Measurements from ENCODE around the gene BTBD9. TPM values are rescaled to one million over a fixed set of nuclear protein-coding genes. Genes with fewer than 3 reads are reported as not detected.

The BTBD9 gene
- total and polyA plus RNA-seq, 3 donors from 2014 or later, result 11.4 to 32.8 (median 29.5) TPM

DNA sequence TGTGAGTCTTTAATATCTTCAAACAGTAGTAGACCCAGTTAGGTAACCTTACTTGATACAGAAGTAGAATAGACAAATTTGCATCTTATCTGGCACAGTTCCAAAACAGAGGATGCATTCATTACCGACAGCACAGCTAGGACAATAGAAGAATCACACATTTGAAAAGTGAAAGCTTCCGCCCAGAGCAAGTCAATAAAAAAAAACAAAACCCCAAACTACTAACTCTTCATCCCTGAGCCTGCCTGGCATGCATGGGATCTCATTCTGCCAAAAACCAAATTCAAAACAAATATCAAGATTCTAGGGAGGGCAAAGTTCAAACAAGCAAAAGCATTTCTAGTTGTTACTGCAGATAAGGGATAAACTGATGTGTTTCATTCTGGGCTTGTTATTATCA lies 235.4 kb downstream of the BTBD9 start:
- 56 to 61% methylated on average over 2 of the region's 2 CpGs for WGBS, 2 donors

DNA sequence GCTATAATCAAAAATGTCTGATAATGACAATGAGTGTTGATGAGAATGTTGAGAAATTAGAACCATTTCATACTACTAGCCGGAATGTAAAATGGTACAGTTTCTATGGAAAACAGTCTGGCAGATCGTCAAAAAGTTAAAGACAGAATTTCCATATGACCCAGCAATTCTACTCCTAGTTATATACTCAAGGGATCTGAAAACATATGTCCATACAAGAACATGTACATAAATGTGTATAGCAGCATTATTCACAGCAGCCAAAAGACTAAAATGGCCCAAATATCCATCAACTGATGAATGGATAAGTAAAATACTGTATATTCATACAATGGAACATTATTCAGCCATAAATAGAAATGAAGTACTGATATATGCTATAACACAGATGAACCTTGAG lies 236.2 kb downstream of the BTBD9 start:
- no peak overlapping the region for H3K27ac ChIP-seq
- no peaks in the 10 kb centered on the region for H3K27me3 ChIP-seq
- no peaks in the 10 kb centered on the region for H3K9me3 ChIP-seq
- intact Hi-C loops (cut with DNase I; ENCODE audit: low total_unique reads), result no loop called here
- H3K4me1 ChIP-seq, result peaks cover 4% of the 10 kb centered on the region
- DNase-seq, result no peak
- 93% methylated on average over 2 of the region's 2 CpGs for WGBS, 2 donors
- TF ChIP-seq, protein P1, sequence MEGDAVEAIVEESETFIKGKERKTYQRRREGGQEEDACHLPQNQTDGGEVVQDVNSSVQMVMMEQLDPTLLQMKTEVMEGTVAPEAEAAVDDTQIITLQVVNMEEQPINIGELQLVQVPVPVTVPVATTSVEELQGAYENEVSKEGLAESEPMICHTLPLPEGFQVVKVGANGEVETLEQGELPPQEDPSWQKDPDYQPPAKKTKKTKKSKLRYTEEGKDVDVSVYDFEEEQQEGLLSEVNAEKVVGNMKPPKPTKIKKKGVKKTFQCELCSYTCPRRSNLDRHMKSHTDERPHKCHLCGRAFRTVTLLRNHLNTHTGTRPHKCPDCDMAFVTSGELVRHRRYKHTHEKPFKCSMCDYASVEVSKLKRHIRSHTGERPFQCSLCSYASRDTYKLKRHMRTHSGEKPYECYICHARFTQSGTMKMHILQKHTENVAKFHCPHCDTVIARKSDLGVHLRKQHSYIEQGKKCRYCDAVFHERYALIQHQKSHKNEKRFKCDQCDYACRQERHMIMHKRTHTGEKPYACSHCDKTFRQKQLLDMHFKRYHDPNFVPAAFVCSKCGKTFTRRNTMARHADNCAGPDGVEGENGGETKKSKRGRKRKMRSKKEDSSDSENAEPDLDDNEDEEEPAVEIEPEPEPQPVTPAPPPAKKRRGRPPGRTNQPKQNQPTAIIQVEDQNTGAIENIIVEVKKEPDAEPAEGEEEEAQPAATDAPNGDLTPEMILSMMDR (IDR thresholded peaks at IDR 0.05), result no peak
- TF ChIP-seq POLR2A (IDR thresholded peaks at IDR 0.05), result no peak
- H3K4me3 ChIP-seq, result no peak overlapping the region
- H3K36me3 ChIP-seq (ENCODE audit: low read depth, missing control alignments), result no peaks in the 10 kb centered on the region

More for the DNA sequence above, 235.4 kb downstream of the BTBD9 start:
- Histone ChIP-seq H3K36me3 (ENCODE audit: low read depth, missing control alignments) (no peaks in the 10 kb centered on the region), H3K27ac (no peak overlapping the region), H3K9me3 (no peaks in the 10 kb centered on the region), H3K4me3 (no peak overlapping the region), H3K27me3 (no peaks in the 10 kb centered on the region), H3K4me1 (peaks cover 4% of the 10 kb centered on the region)
- intact Hi-C loops (cut with DNase I; ENCODE audit: low total_unique reads), result no loop called here
- no peak for DNase-seq
- TF ChIP-seq, protein P1 (IDR thresholded peaks at IDR 0.05), result no peak
- no peak for TF ChIP-seq POLR2A (IDR thresholded peaks at IDR 0.05)

DNA sequence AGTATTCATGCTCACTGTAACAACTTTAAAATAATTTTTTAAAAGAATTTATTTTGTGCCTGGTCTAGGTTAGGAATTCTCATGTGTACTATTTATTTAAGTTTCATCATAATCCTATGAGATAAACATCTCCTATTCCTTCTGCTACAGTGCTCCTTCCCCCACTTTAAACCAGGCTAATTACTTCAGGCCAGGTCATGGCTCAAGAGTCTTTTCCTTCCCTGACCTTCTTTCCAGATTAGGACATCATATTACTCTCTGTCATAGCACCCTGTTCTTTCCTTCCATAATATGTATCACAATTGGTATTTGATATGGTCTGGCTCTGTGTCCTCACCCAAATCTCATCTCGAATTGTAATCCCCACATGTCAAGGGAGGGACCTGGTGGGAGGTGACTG lies 239.0 kb downstream of the BTBD9 start:
- intact Hi-C loops (cut with DNase I; ENCODE audit: low total_unique reads), result no loop called here
- Histone ChIP-seq H3K9me3 (no peaks in the 10 kb centered on the region), H3K4me1 (peaks cover 4% of the 10 kb centered on the region), H3K27me3 (no peaks in the 10 kb centered on the region), H3K27ac (no peak overlapping the region), H3K4me3 (no peak overlapping the region), H3K36me3 (ENCODE audit: low read depth, missing control alignments) (no peaks in the 10 kb centered on the region)
- WGBS, 2 donors, result 81 to 100% methylated on average over 1 of the region's 1 CpG
- no peak for DNase-seq
- TF ChIP-seq, protein P1 (IDR thresholded peaks at IDR 0.05), result no peak
- TF ChIP-seq POLR2A (IDR thresholded peaks at IDR 0.05), result no peak

DNA sequence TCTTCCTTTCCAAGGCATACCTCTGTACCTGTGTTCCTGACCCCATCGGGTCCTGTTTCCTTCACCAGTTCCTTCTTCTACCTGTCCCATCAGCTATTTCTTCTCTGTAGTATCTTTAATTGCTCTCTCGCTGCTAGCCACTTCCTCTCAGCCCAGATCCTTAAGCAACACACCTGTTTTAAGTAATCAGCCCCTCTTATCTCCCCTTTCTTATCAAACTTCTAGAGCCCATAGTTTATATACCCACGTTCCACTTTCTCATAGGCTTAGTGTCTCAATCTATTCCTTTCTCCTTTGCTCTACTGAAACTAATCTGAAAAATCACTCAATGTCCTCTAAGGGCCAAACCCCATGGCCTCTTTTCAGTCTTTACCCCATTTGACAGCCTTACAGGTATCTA lies 239.6 kb downstream of the BTBD9 start:
- Histone ChIP-seq H3K27me3 (no peaks in the 10 kb centered on the region), H3K4me3 (no peak overlapping the region), H3K9me3 (no peaks in the 10 kb centered on the region), H3K4me1 (peaks cover 4% of the 10 kb centered on the region), H3K27ac (no peak overlapping the region), H3K36me3 (ENCODE audit: low read depth, missing control alignments) (no peaks in the 10 kb centered on the region)
- DNase-seq, result no peak
- 88 to 97% methylated on average over 3 of the region's 3 CpGs for WGBS, 2 donors
- TF ChIP-seq, protein P1 (IDR thresholded peaks at IDR 0.05), result no peak
- no peak for TF ChIP-seq POLR2A (IDR thresholded peaks at IDR 0.05)
- intact Hi-C loops (cut with DNase I; ENCODE audit: low total_unique reads), result no loop called here

DNA sequence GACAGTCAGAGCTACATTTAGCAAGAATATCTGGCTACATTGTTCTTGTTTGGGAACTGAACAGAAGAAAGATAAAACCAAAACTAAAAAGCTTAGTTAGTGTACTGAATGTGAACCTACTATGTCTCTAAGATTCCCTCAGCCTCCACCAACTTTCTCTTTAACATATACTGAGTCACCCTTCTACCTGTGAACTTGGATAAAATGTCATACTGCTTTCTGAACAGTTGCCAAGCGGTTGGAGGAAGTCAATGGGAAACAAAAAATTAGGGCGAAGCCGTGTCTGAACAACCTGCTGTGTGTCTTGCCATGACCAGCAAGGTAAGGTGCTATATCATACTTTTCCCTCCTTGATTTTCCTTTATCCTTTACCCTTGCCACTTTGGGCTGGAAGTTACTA lies 243.5 kb downstream of the BTBD9 start:
- Histone ChIP-seq H3K27ac (no peak overlapping the region), H3K4me3 (no peak overlapping the region), H3K36me3 (ENCODE audit: low read depth, missing control alignments) (no peaks in the 10 kb centered on the region), H3K9me3 (no peaks in the 10 kb centered on the region), H3K27me3 (no peaks in the 10 kb centered on the region), H3K4me1 (no peaks in the 10 kb centered on the region)
- intact Hi-C loops (cut with DNase I; ENCODE audit: low total_unique reads), result no loop called here
- WGBS, 2 donors, result 85 to 92% methylated on average over 3 of the region's 3 CpGs
- TF ChIP-seq, protein P1 (IDR thresholded peaks at IDR 0.05), result no peak
- no peak for TF ChIP-seq POLR2A (IDR thresholded peaks at IDR 0.05)
- no peak for DNase-seq
